K562 (cell line): ENCODE data around the gene AIRE. TPM values are rescaled to one million over a fixed set of nuclear protein-coding genes. Genes with fewer than 3 reads are reported as not detected.
A peak's percentile ranks its signal among the peaks of the same experiment; 100 is the strongest.

Experiments
- BHLHE40 ChIP-seq: IDR thresholded peaks from 2 replicates; pipeline ENCODE4 v1.6.1; 2011; ENCODE audit warnings: low read length, improper control_type of control experiment
- ELF4 ChIP-seq: fragments of 450-650 bp; formaldehyde crosslinking; IDR thresholded peaks from 2 replicates; pipeline ENCODE4 v1.4.0; 2022; ENCODE audit warnings: missing genetic modification characterization
- ETS1 ChIP-seq: conservative IDR thresholded peaks from 2 replicates; pipeline ENCODE4 v1.6.1; 2011; ENCODE audit warnings: low read depth, mild to moderate bottlenecking, low read length; ENCODE audit not compliant: control insufficient read depth
- HDAC6 ChIP-seq: IDR thresholded peaks from 2 replicates; pipeline ENCODE4 v1.6.1; 2012; ENCODE audit warnings: low read depth, mild to moderate bottlenecking, control low read depth, inconsistent platforms, low read length, moderate library complexity
- HNRNPLL ChIP-seq: fragments of 200-400 bp; formaldehyde crosslinking; IDR thresholded peaks from 2 replicates; pipeline ENCODE4 v1.6.1; 2017; ENCODE audit warnings: low read length, low read depth, mild to moderate bottlenecking; ENCODE audit not compliant: poor library complexity, severe bottlenecking
- MAFF ChIP-seq: IDR thresholded peaks from 2 replicates; pipeline ENCODE4 v1.6.1; 2012; ENCODE audit warnings: low read length, improper control_type of control experiment
- PPARD ChIP-seq: fragments of 250-450 bp; sonication (Bioruptor Pico); IDR thresholded peaks from 2 replicates; pipeline ENCODE4 v1.8.0; 2022; ENCODE audit warnings: inconsistent platforms, mild to moderate bottlenecking, moderate library complexity
- PTBP1 ChIP-seq: fragments of 200-400 bp; formaldehyde crosslinking; IDR thresholded peaks from 2 replicates; pipeline ENCODE4 v1.6.1; 2017; ENCODE audit warnings: low read depth, low read length
- SRSF9 ChIP-seq: fragments of 200-400 bp; formaldehyde crosslinking; IDR thresholded peaks from 2 replicates; pipeline ENCODE4 v1.6.1; 2017; ENCODE audit warnings: low read depth, low read length, borderline replicate concordance
- TAF1 ChIP-seq: IDR thresholded peaks from 2 replicates; pipeline ENCODE4 v1.6.1; 2011; ENCODE audit warnings: mild to moderate bottlenecking, low read length, moderate library complexity; ENCODE audit not compliant: insufficient read depth, control insufficient read depth, severe bottlenecking; ENCODE audit errors: extremely low read depth
- THAP12 ChIP-seq: fragments of 250-450 bp; sonication (Bioruptor Pico); IDR thresholded peaks from 2 replicates; pipeline ENCODE4 v1.9.0; 2021; ENCODE audit warnings: mild to moderate bottlenecking, inconsistent platforms
- ZNF561 ChIP-seq: fragments of 450-650 bp; formaldehyde crosslinking; conservative IDR thresholded peaks from 2 replicates; pipeline ENCODE4 v1.4.0; 2020; ENCODE audit warnings: mild to moderate bottlenecking, moderate library complexity
- ZNF76 ChIP-seq: fragments of 250-450 bp; sonication (Bioruptor Pico); IDR thresholded peaks from 2 replicates; pipeline ENCODE4 v1.4.0; 2020; ENCODE audit warnings: mild to moderate bottlenecking, moderate library complexity, borderline replicate concordance
- ZNF780A ChIP-seq: fragments of 250-450 bp; sonication (Bioruptor Pico); IDR thresholded peaks from 2 replicates; pipeline ENCODE4 v1.5.0; 2021; ENCODE audit warnings: mild to moderate bottlenecking
- polyA plus RNA-seq, 8 experiments: library from polyadenylated mRNA; depleted of rRNA in 4 of 8; stranded (reverse) in 5 of 8; unstranded in 3 of 8; fragments of >200 nt; fragmentation: Nextera tagmentation in 2 of 8; fragmentation: Illumina TruSeq in 1 of 8; extraction: Ambion mirVana in 2 of 8; extraction: Trizol in 1 of 8; gene quantifications; 2 replicates each; pipeline versions ENCODE4 v1.2.1 to v1.2.3, GENCODE V29; 2011 to 2014; ENCODE audit warnings: inconsistent platforms in 1 of 8, missing spikeins in 1 of 8
- total RNA-seq, 7 experiments: library from RNA; depleted of rRNA in 6 of 7; stranded (reverse); fragments of >200 nt in 6 of 7; fragmentation: Illumina TruSeq in 2 of 7; extraction: Trizol in 2 of 7; gene quantifications; 2 replicates each; pipeline versions ENCODE4 v1.2.1 to v1.2.3, GENCODE V29; 2011 to 2021; ENCODE audit warnings: low replicate concordance in 1 of 7
- TF ChIP-seq, protein P1 (sequence below): IDR thresholded peaks from 2 replicates; pipeline ENCODE4 v1.6.1; 2011; ENCODE audit warnings: borderline replicate concordance, low read depth, mild to moderate bottlenecking, moderate library complexity, low read length; ENCODE audit not compliant: insufficient read depth, poor library complexity, severe bottlenecking
- TF ChIP-seq, protein P2 (sequence below): fragments of 450-650 bp; formaldehyde crosslinking; conservative IDR thresholded peaks from 2 replicates; pipeline ENCODE4 v1.4.0; 2022; ENCODE audit warnings: mild to moderate bottlenecking, missing genetic modification characterization
- TF ChIP-seq, protein P3 (sequence below): fragments of 200-800 bp; sonication (Bioruptor generic); IDR thresholded peaks from 2 replicates; pipeline ENCODE4 v1.6.1; 2017; ENCODE audit warnings: missing genetic modification characterization, missing compliant biosample characterization

AIRE gene
- total and polyA plus RNA-seq, 9 of the 15 experiments (the other 6 are each of a cell fraction or from before 2014, with no cell fraction given) = 0.01 TPM; not detected in 8

DNA sequence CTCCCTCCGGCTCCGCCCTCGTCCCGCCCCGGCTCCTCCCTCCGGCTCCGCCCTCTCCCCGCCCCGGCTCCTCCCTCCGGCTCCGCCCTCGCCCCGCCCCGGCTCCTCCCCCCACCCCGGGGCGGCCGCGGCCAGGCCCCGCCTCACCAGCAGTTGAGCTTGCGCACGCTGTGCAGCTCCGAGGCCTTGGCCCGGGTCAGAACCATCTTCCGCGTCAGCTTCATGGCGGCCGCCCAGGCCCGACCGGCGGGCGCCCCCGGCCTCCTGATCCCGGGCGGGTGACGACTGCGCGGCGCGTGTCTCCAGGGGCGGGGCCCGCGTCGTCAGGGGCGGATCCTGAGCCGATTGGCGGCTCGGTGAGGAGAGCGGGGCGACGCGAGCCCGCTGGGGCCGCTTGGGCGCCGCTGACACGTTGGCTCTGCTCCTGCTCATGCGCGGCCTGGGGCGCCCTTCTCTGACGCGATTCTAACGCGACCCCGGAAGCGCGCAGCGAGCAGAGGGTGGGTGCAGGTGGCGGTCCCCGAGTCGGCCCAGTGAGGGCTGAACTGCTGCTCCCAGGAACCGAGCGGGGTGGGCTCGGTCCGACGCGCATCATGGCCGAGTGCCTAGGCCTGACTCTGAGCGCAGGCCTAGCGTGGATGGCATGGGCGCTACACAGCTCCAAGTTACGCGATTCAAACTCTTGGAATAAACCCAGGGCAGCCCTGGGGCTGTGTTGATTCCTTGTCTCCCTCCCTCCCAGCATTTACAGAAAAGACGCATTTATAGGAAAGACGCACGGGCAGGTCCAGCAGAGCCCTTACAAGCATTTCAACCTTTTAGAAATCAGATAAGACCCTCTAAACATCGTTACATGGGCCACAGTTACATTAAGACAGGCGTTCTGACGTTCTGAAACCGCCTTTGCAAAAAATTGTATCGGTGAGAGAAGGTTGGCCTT lies 53.6 kb downstream of the AIRE start, which contains the start of gene CFAP410 (continued):
- TF ChIP-seq THAP12 (CRISPR knock-in tag) = peak; percentile 94; the same call in 1 of the 2 replicates
- TF ChIP-seq, protein P1, sequence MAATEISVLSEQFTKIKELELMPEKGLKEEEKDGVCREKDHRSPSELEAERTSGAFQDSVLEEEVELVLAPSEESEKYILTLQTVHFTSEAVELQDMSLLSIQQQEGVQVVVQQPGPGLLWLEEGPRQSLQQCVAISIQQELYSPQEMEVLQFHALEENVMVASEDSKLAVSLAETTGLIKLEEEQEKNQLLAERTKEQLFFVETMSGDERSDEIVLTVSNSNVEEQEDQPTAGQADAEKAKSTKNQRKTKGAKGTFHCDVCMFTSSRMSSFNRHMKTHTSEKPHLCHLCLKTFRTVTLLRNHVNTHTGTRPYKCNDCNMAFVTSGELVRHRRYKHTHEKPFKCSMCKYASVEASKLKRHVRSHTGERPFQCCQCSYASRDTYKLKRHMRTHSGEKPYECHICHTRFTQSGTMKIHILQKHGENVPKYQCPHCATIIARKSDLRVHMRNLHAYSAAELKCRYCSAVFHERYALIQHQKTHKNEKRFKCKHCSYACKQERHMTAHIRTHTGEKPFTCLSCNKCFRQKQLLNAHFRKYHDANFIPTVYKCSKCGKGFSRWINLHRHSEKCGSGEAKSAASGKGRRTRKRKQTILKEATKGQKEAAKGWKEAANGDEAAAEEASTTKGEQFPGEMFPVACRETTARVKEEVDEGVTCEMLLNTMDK = no peak
- TF ChIP-seq, protein P2, sequence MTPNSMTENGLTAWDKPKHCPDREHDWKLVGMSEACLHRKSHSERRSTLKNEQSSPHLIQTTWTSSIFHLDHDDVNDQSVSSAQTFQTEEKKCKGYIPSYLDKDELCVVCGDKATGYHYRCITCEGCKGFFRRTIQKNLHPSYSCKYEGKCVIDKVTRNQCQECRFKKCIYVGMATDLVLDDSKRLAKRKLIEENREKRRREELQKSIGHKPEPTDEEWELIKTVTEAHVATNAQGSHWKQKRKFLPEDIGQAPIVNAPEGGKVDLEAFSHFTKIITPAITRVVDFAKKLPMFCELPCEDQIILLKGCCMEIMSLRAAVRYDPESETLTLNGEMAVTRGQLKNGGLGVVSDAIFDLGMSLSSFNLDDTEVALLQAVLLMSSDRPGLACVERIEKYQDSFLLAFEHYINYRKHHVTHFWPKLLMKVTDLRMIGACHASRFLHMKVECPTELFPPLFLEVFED (CRISPR knock-in tag) = 0 out of 2 replicates have a peak, but pooled peaks have one; percentile 47
- no peak for TF ChIP-seq MAFF
- no peak for TF ChIP-seq ZNF780A (CRISPR knock-in tag)
- peak; percentile 99 for TF ChIP-seq ELF4
- TF ChIP-seq ETS1 = peak; percentile 88
- no peak for TF ChIP-seq HNRNPLL
- TF ChIP-seq HDAC6 = peak; percentile 9; the same call in 1 of the 2 replicates
- TF ChIP-seq ZNF76 (CRISPR knock-in tag) = 0 out of 2 replicates have a peak, but pooled peaks have one; percentile 65
- no peak for TF ChIP-seq SRSF9
- peak; percentile 45; the same call in 1 of the 2 replicates for TF ChIP-seq BHLHE40
- peak; percentile 82 for TF ChIP-seq TAF1
- 0 out of 2 replicates have a peak, but pooled peaks have one; percentile 60 for TF ChIP-seq ZNF561 (CRISPR knock-in tag)
- TF ChIP-seq, protein P3, sequence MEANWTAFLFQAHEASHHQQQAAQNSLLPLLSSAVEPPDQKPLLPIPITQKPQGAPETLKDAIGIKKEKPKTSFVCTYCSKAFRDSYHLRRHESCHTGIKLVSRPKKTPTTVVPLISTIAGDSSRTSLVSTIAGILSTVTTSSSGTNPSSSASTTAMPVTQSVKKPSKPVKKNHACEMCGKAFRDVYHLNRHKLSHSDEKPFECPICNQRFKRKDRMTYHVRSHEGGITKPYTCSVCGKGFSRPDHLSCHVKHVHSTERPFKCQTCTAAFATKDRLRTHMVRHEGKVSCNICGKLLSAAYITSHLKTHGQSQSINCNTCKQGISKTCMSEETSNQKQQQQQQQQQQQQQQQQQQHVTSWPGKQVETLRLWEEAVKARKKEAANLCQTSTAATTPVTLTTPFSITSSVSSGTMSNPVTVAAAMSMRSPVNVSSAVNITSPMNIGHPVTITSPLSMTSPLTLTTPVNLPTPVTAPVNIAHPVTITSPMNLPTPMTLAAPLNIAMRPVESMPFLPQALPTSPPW (CRISPR knock-in tag) = peak; percentile 87
- TF ChIP-seq PTBP1 = no peak
- no peak for TF ChIP-seq PPARD (CRISPR knock-in tag)
